SK-N-SH (cell line): Measurements from ENCODE around the gene KCNB1. TPM values are rescaled to one million over a fixed set of nuclear protein-coding genes. Genes with fewer than 3 reads are reported as not detected.

Experiments used
- CTCF ChIA-PET: fragments of 300-600, 350-600 bp; formaldehyde crosslinking; extraction: SDS; loops from one replicate; lab custom pipeline; 2021; lab: Yijun Ruan, JAX
- POLR2A ChIA-PET: fragments of 350-600 bp; sonication (Branson Sonifier 250); formaldehyde crosslinking; extraction: SDS; loops from one replicate; lab custom pipeline; 2020; ENCODE audit warnings: antibody characterized with exemption, inconsistent platforms; lab: Yijun Ruan, JAX
- DNase-seq: peaks from one replicate; pipeline ENCODE4 v3.0.0; 2012
- H2AFZ ChIP-seq: fragments of 200-600 bp; sonication (generic); 2 replicates; pipeline ENCODE4 v1.8.1; 2016; ENCODE audit warnings: antibody characterized with exemption, mild to moderate bottlenecking, low read depth
- H3F3A ChIP-seq: fragments of 200-600 bp; sonication (generic); replicated peaks from 2 replicates; pipeline ENCODE3; 2016; ENCODE audit warnings: antibody characterized with exemption, mild to moderate bottlenecking; ENCODE audit not compliant: insufficient read depth
- H3K27ac ChIP-seq, 2 experiments: fragments of 200-500 bp in 1 of 2; fragments of 200-600 bp in 1 of 2; sonication (Bioruptor generic) in 1 of 2; sonication (generic), shearing (Covaris generic) in 1 of 2; 2 replicates each; pipeline versions ENCODE4 v1.5.1 to v1.6.1; 2014 to 2016; ENCODE audit warnings: low read depth in 2 of 2, inconsistent platforms in 1 of 2, low read length in 1 of 2, mild to moderate bottlenecking in 1 of 2, mixed read lengths in 1 of 2
- H3K27me3 ChIP-seq: fragments of 200-600 bp; sonication (generic), shearing (Covaris generic); 2 replicates; pipeline ENCODE4 v1.6.1; 2016; ENCODE audit warnings: mixed run types; ENCODE audit not compliant: insufficient read depth
- H3K36me3 ChIP-seq, 2 experiments: fragments of 200-500 bp in 1 of 2; fragments of 200-600 bp in 1 of 2; sonication (Bioruptor generic) in 1 of 2; sonication (generic) in 1 of 2; replicated peaks in 1 of 2; 2 replicates each; pipeline versions ENCODE3 to v1.5.1; 2014 to 2016; ENCODE audit warnings: low read length in 1 of 2, mild to moderate bottlenecking in 1 of 2; ENCODE audit not compliant: insufficient read depth in 2 of 2, control insufficient read depth in 1 of 2
- H3K4me1 ChIP-seq, 2 experiments: fragments of 200-500 bp in 1 of 2; fragments of 200-600 bp in 1 of 2; sonication (Bioruptor generic) in 1 of 2; sonication (generic), shearing (Covaris generic) in 1 of 2; 2 replicates each; pipeline versions ENCODE4 v1.5.1 to v1.6.1; 2014 to 2016; ENCODE audit warnings: low read depth in 1 of 2, low read length in 1 of 2, mixed run types in 1 of 2; ENCODE audit not compliant: insufficient read depth in 2 of 2, control insufficient read depth in 1 of 2
- H3K4me2 ChIP-seq: fragments of 200-600 bp; sonication (generic), shearing (Covaris generic); 2 replicates; pipeline ENCODE4 v1.6.1; 2017; ENCODE audit warnings: mixed run types
- H3K4me3 ChIP-seq, 2 experiments: fragments of 200-500 bp in 1 of 2; fragments of 200-600 bp in 1 of 2; sonication (Bioruptor generic) in 1 of 2; sonication (generic), shearing (Covaris generic) in 1 of 2; 2 replicates each; pipeline versions ENCODE4 v1.5.1 to v1.8.1; 2014 to 2016; ENCODE audit warnings: low read depth in 2 of 2, inconsistent platforms in 1 of 2, low read length in 1 of 2, mild to moderate bottlenecking in 1 of 2, mixed read lengths in 1 of 2, moderate library complexity in 1 of 2
- H3K79me2 ChIP-seq: fragments of 200-600 bp; sonication (generic); 2 replicates; pipeline ENCODE4 v1.8.1; 2017; ENCODE audit warnings: mild to moderate bottlenecking; ENCODE audit not compliant: insufficient read depth
- H3K9ac ChIP-seq: fragments of 200-600 bp; sonication (generic); 2 replicates; pipeline ENCODE4 v1.6.1; 2017; ENCODE audit warnings: mixed run types
- H3K9me2 ChIP-seq: fragments of 200-600 bp; sonication (generic); 2 replicates; pipeline ENCODE4 v1.6.1; 2017; ENCODE audit warnings: mixed run types
- H3K9me3 ChIP-seq: fragments of 200-600 bp; sonication (generic); 2 replicates; pipeline ENCODE4 v1.6.1; 2017; ENCODE audit warnings: mixed run types, mild to moderate bottlenecking, moderate library complexity
- H4K20me1 ChIP-seq: fragments of 200-600 bp; sonication (generic); 2 replicates; pipeline ENCODE4 v1.6.1; 2017; ENCODE audit warnings: mild to moderate bottlenecking, mixed run types; ENCODE audit not compliant: insufficient read depth
- FOSL2 ChIP-seq: IDR thresholded peaks from 2 replicates; pipeline ENCODE4 v1.4.0; 2012; ENCODE audit warnings: low read depth, mild to moderate bottlenecking, moderate library complexity, borderline replicate concordance
- FOXM1 ChIP-seq: IDR thresholded peaks from 2 replicates; pipeline ENCODE4 v1.4.0; 2012; ENCODE audit warnings: low read depth, mild to moderate bottlenecking
- GATA2 ChIP-seq: sonication (generic); formaldehyde crosslinking; IDR thresholded peaks from 2 replicates; pipeline ENCODE4 v1.5.0; 2020; ENCODE audit warnings: mild to moderate bottlenecking, missing genetic modification reagents
- MXI1 ChIP-seq: IDR thresholded peaks from 2 replicates; pipeline ENCODE4 v1.6.1; 2012; ENCODE audit warnings: mild to moderate bottlenecking, low read depth, low read length, improper control_type of control experiment
- RCOR1 ChIP-seq: fragments of 150-350 bp; IDR thresholded peaks from 2 replicates; pipeline ENCODE4 v1.6.1; 2017; ENCODE audit warnings: antibody characterized with exemption, low read length
- RFX5 ChIP-seq: IDR thresholded peaks from 2 replicates; pipeline ENCODE4 v1.6.1; 2012; ENCODE audit warnings: mild to moderate bottlenecking, improper control_type of control experiment, low read length
- RXRA ChIP-seq: IDR thresholded peaks from 2 replicates; pipeline ENCODE4 v1.4.0; 2012; ENCODE audit warnings: low read depth, mild to moderate bottlenecking, borderline replicate concordance
- SMC3 ChIP-seq: IDR thresholded peaks from 2 replicates; pipeline ENCODE4 v1.6.1; 2012; ENCODE audit warnings: low read depth, low read length, improper control_type of control experiment
- TAF1 ChIP-seq: IDR thresholded peaks from 2 replicates; pipeline ENCODE4 v1.6.1; 2012; ENCODE audit warnings: low read depth, mild to moderate bottlenecking, low read length, moderate library complexity, borderline replicate concordance
- TCF12 ChIP-seq: IDR thresholded peaks from 2 replicates; pipeline ENCODE4 v1.4.0; 2012
- YY1 ChIP-seq: IDR thresholded peaks from 2 replicates; pipeline ENCODE4 v1.4.0; 2012; ENCODE audit warnings: low read depth, mild to moderate bottlenecking
- WGBS: methylation state at CpG from one replicate; pipeline ENCODE4 v1.1.6; 2017; ENCODE audit warnings: low lambda C conversion rate; 5-methylcytosine and 5-hydroxymethylcytosine counted together
- polyA plus RNA-seq, 3 experiments: library from polyadenylated mRNA; depleted of rRNA; stranded (reverse); fragments of >200 nt; gene quantifications; 2 replicates each; pipeline ENCODE4 v1.2.3, GENCODE V29; 2012
- TF ChIP-seq, protein P1 (sequence below): fragments of 150-350 bp; IDR thresholded peaks from 2 replicates; pipeline ENCODE4 v1.6.1; 2017; ENCODE audit warnings: antibody characterized with exemption, low read length, low read depth, borderline replicate concordance
- TF ChIP-seq, protein P2 (sequence below): IDR thresholded peaks from 2 replicates; pipeline ENCODE4 v1.4.0; 2012; ENCODE audit warnings: low read depth, borderline replicate concordance
- TF ChIP-seq, protein P3 (sequence below): IDR thresholded peaks from 2 replicates; pipeline ENCODE4; 2012
- TF ChIP-seq, protein P4 (sequence below): fragments of 200-600 bp; sonication (generic); IDR thresholded peaks from 2 replicates; pipeline ENCODE4 v1.6.1; 2017; ENCODE audit warnings: antibody characterized with exemption, mild to moderate bottlenecking, moderate library complexity
- TF ChIP-seq, protein P5 (sequence below): IDR thresholded peaks from 2 replicates; pipeline ENCODE4 v1.4.0; 2012; ENCODE audit warnings: low read depth, borderline replicate concordance

KCNB1 gene
- polyA plus RNA-seq, 1 of the 3 experiments (the other 2 are of a cell fraction): 0.82 TPM

DNA sequence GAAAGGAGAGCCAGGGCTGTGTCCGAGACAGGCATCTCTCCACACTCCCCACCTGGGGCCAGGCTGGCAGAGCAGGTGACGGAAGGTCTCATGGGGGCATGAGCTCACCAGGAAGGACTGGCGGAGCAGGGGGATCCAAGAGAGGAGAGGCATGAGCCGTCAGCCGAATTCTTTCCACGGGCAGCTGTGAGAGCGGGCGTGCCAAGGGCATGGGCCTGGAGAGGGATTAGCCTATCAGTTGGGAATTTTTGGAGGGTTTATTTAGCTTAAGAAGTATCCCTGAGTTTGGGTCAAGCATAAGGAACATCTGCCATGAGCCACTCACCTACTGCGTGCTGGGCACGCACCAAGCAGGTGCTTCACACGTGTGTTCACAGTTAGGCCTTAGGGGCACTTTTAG lies 144.4 kb downstream of the KCNB1 start:
- POLR2A ChIA-PET: no interaction called here
- DNase-seq: no peak

DNA sequence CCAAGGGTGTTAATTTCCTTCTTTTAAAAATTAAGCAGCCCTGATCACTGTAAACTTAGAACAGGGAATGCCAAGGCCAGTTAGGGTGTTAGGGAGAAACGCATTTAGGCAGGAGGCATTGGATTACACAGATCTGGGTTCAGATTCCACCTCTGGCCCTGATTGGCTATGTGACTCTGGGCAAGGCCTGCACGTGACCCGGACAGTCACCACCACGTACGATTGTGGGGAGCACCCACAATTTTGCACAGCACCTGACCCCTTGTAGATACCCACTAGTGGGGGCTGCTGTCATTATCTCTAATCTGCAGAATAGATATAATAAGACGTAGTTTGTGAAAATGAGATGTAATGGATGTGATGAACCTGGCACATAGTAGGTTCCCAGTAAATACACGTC lies 145.1 kb downstream of the KCNB1 start:
- WGBS: 69% methylated on average over 7 of the region's 7 CpGs
- Histone ChIP-seq H3F3A (no peaks in the 10 kb centered on the region), H4K20me1 (no peaks in the 10 kb centered on the region), H2AFZ (no peak overlapping the region), H3K36me3 (no peaks in the 10 kb centered on the region), H3K27me3 (no peaks in the 10 kb centered on the region), H3K27ac (no peak overlapping the region), H3K9me2 (no peaks in the 10 kb centered on the region), H3K4me2 (no peak overlapping the region), H3K9me3 (no peaks in the 10 kb centered on the region), H3K79me2 (no peaks in the 10 kb centered on the region), H3K9ac (no peak overlapping the region)
- POLR2A ChIA-PET: no interaction called here
- CTCF ChIA-PET: interaction anchor here (0.9 to 13.9 kb wide), 10 partner anchors 8 to 203 kb away, joined by 3 to 317 read pairs (median 28); no protein-coding TSS in a partner anchor
- no peak for DNase-seq
- TF ChIP-seq FOSL2: no peak
- no peak for TF ChIP-seq SMC3
- TF ChIP-seq, protein P1, sequence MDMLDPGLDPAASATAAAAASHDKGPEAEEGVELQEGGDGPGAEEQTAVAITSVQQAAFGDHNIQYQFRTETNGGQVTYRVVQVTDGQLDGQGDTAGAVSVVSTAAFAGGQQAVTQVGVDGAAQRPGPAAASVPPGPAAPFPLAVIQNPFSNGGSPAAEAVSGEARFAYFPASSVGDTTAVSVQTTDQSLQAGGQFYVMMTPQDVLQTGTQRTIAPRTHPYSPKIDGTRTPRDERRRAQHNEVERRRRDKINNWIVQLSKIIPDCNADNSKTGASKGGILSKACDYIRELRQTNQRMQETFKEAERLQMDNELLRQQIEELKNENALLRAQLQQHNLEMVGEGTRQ: no peak
- no peak for TF ChIP-seq RCOR1
- TF ChIP-seq RFX5: no peak
- no peak for TF ChIP-seq GATA2 (CRISPR knock-in tag)
- TF ChIP-seq, protein P2, sequence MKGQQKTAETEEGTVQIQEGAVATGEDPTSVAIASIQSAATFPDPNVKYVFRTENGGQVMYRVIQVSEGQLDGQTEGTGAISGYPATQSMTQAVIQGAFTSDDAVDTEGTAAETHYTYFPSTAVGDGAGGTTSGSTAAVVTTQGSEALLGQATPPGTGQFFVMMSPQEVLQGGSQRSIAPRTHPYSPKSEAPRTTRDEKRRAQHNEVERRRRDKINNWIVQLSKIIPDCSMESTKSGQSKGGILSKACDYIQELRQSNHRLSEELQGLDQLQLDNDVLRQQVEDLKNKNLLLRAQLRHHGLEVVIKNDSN: no peak
- no peak for TF ChIP-seq RXRA
- TF ChIP-seq, protein P3, sequence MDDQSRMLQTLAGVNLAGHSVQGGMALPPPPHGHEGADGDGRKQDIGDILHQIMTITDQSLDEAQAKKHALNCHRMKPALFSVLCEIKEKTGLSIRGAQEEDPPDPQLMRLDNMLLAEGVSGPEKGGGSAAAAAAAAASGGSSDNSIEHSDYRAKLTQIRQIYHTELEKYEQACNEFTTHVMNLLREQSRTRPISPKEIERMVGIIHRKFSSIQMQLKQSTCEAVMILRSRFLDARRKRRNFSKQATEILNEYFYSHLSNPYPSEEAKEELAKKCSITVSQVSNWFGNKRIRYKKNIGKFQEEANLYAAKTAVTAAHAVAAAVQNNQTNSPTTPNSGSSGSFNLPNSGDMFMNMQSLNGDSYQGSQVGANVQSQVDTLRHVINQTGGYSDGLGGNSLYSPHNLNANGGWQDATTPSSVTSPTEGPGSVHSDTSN: no peak
- no peak for TF ChIP-seq TAF1
- TF ChIP-seq TCF12: no peak
- no peak for TF ChIP-seq YY1
- TF ChIP-seq, protein P4, sequence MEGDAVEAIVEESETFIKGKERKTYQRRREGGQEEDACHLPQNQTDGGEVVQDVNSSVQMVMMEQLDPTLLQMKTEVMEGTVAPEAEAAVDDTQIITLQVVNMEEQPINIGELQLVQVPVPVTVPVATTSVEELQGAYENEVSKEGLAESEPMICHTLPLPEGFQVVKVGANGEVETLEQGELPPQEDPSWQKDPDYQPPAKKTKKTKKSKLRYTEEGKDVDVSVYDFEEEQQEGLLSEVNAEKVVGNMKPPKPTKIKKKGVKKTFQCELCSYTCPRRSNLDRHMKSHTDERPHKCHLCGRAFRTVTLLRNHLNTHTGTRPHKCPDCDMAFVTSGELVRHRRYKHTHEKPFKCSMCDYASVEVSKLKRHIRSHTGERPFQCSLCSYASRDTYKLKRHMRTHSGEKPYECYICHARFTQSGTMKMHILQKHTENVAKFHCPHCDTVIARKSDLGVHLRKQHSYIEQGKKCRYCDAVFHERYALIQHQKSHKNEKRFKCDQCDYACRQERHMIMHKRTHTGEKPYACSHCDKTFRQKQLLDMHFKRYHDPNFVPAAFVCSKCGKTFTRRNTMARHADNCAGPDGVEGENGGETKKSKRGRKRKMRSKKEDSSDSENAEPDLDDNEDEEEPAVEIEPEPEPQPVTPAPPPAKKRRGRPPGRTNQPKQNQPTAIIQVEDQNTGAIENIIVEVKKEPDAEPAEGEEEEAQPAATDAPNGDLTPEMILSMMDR: no peak
- TF ChIP-seq MXI1: no peak
- no peak for TF ChIP-seq FOXM1
- TF ChIP-seq, protein P5, sequence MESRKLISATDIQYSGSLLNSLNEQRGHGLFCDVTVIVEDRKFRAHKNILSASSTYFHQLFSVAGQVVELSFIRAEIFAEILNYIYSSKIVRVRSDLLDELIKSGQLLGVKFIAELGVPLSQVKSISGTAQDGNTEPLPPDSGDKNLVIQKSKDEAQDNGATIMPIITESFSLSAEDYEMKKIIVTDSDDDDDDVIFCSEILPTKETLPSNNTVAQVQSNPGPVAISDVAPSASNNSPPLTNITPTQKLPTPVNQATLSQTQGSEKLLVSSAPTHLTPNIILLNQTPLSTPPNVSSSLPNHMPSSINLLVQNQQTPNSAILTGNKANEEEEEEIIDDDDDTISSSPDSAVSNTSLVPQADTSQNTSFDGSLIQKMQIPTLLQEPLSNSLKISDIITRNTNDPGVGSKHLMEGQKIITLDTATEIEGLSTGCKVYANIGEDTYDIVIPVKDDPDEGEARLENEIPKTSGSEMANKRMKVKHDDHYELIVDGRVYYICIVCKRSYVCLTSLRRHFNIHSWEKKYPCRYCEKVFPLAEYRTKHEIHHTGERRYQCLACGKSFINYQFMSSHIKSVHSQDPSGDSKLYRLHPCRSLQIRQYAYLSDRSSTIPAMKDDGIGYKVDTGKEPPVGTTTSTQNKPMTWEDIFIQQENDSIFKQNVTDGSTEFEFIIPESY: no peak
- TF ChIP-seq, all 33 proteins: peak for 0
- no peak overlapping the region for H3K4me3 ChIP-seq
- H3K4me1 ChIP-seq: peaks cover 0 to 2% of the 10 kb centered on the region in 2 experiments; a peak in 1 of 4 replicates

More for the DNA sequence above, 144.4 kb downstream of the KCNB1 start:
- Histone ChIP-seq H3K4me1 (peaks cover 0 to 2% of the 10 kb centered on the region in 2 experiments; a peak in 1 of 4 replicates), H2AFZ (no peak overlapping the region), H3K9ac (no peak overlapping the region), H3K36me3 (no peaks in the 10 kb centered on the region), H3K27me3 (no peaks in the 10 kb centered on the region), H3F3A (peaks cover 4% of the 10 kb centered on the region), H3K9me3 (no peaks in the 10 kb centered on the region), H4K20me1 (no peaks in the 10 kb centered on the region), H3K4me2 (no peak overlapping the region), H3K79me2 (no peaks in the 10 kb centered on the region), H3K27ac (no peak overlapping the region), H3K9me2 (no peaks in the 10 kb centered on the region), H3K4me3 (no peak overlapping the region)
- CTCF ChIA-PET: interaction anchor here (1.3 to 13.9 kb wide), 9 partner anchors 7 to 202 kb away, joined by 3 to 317 read pairs (median 48); no protein-coding TSS in a partner anchor
- TF ChIP-seq FOXM1: no peak
- WGBS: 99% methylated on average over 11 of the region's 11 CpGs
